Measurements from ENCODE around the gene SYNDIG1. TPM values are rescaled to one million over a fixed set of nuclear protein-coding genes. Genes with fewer than 3 reads are reported as not detected.

Gene SYNDIG1
- total RNA-seq, 1 experiment from 2014 or later = 0.11 TPM

DNA sequence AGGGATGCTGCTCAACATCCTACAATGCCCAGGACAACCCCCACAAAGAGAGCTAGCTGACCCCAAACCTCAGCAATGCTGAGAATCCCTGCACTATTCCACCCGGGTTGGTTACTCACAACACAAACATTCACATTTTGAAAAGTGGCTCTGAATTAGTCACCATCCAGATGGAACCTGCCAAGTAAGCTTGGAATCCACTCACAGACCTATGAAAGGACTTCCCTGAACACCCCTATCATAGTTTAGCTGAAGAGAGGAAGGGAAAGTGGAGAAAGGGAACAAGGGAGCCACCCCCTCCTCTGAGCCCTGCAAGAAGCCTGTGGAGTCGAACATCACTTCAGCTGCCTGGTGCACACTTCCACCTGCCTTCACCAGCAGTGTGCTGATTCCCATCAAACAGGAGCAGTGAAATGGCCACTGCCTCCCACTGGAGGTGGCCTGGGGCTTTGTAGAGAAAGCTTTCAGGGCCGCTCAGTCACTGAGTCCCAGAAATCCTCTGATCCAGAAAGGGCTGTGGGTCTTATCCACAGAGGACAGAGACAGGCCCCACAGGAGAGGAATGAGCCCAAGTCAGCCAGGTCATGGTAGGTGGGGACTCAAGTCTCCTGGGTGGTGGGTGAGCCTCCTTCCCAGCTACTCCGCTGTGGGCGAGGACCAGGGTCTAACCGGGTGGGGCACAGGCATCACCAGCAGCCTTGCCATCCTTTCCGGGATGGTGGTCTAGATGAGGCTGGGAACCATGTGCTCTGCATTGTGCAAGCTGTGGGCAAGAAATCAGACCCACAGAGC is 203.7 kb downstream of the SYNDIG1 start:
- peak; percentile 96 for DNase-seq (ENCODE audit: low read depth)

DNA sequence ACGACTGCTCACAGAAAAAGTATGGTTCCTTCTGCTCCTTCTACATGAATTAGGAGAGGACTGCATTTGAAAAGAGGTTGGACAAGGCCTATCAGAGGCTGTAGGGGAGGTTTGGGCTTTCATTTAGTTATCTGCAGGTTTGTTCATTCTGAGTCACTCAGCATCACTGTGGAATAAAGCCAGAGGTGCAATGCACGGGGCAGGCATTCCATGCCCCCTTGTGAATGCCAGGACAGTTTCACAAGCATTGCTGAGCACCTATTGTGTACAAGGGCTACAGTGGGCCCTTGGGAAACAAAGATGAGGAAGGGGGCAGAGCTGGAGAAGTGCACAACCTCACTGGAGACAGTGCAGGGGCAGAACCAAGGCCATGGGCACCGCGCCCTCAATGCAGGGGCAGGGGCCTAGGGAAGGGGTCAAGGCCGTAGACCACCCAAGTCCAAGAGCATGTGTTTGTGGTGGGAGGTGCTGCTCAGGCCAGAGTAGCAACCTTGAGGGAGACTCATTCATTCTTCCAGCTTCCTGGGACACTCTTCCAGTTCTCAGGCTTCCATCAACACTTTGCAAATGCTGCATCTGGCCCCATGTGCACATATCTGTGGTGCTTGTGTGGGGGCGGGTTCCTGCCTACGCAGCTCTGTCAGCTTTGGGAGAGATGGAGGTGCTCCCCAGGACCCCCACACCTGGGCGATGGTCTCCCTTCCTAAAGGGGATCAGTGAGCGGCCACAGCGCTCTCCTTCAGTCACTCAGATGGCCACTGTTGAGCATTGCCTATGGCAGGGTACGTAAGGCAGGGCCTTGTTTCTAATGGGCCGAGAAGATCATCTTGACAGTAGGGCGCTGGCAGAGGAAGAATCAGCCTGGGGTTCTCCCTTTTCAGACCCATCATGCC is 204.5 kb downstream of the SYNDIG1 start:
- peak; percentile 41 for DNase-seq (ENCODE audit: low read depth)

DNA sequence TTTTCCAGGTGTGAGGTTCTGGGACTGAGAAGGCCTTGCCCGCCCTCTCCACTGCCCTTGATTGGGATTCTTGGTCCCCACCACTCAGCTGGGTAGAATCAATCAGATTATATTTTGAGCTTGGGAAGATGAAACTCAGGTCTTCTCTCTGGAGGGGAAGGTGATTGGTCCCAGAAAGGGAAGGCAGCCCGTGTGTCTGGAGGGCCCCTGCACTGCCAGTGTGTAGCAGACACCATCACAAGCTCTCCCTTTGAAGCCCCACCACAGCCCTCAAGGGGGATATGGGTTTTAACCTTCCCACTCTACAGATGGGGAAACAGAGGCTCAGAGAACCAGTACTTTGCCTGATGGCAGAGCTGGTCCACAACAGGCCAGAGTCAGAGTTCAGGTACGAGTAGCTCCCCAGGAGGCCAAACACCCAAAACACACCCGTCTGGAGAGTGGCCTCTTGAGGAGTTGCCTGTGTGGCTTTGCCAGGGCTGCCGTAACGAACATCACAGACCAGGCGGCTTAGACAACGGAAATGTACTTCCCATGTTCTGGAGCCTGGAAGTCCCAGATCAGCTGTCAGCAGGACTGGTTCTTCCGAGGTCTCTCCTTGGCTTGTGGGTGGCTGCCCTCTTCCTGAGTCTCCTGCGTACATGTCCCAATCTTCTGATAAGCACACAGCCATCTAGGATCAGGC is 205.6 kb downstream of the SYNDIG1 start:
- no peak for DNase-seq (ENCODE audit: low read depth)

DNA sequence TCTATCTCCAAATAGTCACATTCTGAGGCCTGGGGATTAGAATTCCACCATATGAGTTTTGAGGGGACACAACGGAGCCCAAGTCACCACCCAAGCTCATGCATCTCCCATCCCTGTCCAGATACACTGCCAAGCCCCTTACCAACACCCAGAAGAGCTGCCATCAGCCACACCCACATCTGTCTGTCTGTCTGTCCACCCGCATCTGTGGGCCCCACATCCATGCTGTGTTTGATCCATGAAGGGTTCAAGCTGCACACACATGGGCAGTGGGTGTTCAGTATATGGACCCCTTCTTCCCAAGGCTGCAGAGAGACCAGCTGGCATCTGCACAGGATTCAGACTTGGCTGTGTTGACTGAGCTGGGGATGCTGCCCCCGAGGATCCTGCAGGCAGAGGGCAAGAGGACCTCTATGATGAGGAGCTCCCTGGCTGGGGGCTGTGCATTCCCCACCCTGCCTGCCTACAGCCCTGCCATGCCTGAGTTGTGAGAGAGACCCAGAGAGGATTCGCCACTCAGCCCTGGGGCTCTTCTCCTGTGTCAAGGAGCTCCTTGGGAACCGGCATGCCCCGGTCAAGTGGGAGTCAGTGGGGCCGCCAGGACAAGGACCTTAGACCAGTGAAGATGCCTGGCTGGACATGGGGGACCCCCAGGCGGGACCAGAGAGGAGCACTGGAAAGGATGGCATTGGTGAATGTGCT is 206.4 kb downstream of the SYNDIG1 start:
- DNase-seq (ENCODE audit: low read depth) = no peak

DNA sequence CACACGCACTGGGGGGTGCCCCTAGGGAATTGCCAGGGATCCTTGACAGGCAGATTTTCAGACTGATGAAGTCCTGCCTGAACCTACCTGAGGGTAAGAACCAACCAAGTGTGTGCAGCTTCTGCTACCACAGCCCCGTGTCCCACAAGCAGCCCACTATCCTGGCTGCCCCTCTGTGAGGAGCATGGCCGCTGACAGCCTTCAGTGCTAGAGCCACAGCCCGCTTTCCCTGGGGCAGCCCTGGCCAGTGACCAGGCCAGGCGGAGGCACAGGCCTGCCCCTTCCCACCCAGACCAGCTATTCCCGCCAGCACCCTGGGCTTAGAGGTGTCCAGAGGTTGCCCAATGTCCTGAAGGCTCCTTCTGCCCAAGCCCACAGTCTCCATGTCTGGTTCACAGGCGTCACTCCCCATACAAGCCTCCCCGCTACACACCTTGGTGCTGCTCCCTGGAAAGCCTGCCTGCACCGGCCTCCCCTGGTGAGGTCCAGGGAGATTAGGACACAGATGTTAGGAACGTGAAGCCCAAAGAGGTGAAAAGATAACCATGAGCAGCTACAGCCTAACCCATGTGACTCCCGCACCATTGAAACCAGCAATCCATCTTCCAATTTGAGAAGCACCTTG is 207.0 kb downstream of the SYNDIG1 start:
- no peak for DNase-seq (ENCODE audit: low read depth)

DNA sequence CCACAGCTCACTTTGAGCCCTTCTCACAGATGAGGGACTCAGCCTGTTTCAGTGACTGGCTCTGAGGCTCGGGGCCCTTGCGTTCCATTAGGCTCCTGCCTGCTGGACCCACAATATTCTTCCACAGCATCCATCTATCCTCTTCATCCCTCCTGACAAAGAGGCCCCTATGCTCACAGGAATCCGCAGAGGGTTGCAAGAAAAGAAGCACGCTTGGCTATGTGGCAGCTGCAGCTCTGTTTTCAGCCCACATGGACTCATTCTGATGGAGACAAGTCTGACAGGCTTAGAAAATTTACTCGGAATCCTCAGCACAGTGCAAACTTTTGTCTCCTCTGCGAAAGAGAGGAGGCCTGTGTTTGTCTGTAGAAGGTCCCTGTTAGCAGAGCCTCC is 207.5 kb downstream of the SYNDIG1 start:
- DNase-seq (ENCODE audit: low read depth) = no peak

DNA sequence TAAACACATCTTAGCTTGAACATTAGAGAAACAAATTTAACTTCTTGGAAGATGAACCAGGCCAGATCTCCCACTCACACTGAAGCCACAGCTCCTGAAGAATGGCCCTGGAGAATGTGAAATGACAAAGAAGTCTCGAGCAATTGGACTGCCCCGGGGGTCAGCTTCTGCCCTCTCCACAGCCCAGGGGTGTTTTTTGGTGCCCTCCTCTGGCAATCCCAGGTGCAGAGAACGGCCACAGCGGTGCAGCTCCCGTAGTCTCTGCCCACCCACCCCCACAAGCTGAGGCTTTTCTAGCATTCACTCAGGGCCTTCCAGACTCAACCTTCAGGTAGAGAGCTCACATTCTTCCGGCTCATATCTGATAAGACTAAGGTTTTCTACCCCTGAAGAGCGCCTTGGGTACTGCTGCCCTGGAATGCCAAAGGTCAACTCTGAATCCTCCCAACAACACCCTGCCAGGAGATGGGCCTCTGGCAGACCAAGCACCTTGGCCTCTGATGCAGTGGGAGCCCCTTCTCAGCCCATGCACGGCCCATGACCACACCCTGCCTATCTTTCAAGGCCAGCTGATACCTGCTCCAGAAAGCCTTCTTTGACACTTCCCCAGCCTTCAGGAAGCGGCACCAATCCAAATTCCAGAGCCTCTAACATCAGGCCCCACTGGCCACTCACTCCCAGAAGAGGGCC is 208.3 kb downstream of the SYNDIG1 start:
- no peak for DNase-seq (ENCODE audit: low read depth)

DNA sequence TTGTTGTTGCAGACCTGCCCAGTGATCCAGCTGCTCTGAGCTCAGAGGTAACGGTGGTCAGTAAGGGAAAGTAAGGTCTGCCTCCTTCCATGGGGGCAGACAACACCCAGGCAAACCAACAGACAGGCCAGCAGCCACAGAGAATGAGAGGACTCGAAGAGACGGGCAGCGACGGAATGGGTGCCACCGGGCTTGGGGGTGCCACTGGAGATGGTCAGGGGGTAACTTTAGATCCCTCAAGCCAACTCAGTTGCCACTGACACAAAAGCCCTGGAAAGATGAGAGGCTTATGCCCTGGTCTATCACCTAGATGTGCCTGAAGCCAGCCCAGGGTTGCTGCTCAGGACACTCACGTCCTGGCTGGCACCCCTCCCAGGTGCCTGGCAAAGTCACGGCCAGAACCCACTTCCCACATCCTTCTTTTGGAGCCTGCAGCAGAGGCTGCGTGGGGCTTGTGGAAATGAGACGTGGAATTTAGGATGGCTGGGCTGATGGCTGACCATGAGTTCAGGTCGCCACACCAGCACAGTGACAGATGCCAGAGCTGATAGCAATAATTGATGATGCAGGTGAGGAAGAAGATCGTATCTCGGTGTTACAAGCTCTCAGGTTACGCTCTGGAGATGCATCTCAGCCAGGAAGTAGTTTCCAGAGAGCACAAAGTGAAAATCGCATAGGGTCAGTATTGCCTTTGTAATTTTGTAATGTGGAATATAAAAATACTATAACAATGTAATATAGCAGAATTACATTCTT is 209.1 kb downstream of the SYNDIG1 start:
- DNase-seq (ENCODE audit: low read depth) = no peak

DNA sequence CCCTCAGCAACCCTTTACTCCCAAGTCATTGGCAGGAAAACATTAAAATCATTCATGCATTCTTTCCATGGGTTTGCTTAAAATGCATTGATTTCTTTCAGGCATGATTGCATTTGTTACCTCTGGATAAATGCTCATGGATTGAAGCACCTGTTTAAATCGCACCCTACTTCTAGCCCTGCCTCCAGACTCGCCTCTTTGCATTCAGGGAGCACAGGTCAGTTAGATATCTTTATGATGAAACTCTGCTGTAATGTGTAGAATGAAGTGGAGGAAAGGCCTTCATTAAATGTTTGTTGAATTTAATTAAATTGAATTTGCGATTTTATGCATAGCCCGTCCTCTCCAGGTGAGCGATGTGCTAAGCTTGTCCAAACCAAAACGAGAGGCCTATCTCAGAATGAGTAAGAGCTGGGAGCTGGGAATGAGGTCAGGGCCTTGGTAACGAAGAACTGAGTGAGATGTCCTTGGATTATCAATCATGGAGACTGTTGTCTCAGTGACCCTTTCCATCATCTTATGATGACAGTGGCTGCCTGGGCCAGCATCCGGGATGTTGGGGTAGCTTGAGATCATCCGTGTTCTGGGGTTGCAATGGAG is 210.1 kb downstream of the SYNDIG1 start:
- no peak for DNase-seq (ENCODE audit: low read depth)

DNA sequence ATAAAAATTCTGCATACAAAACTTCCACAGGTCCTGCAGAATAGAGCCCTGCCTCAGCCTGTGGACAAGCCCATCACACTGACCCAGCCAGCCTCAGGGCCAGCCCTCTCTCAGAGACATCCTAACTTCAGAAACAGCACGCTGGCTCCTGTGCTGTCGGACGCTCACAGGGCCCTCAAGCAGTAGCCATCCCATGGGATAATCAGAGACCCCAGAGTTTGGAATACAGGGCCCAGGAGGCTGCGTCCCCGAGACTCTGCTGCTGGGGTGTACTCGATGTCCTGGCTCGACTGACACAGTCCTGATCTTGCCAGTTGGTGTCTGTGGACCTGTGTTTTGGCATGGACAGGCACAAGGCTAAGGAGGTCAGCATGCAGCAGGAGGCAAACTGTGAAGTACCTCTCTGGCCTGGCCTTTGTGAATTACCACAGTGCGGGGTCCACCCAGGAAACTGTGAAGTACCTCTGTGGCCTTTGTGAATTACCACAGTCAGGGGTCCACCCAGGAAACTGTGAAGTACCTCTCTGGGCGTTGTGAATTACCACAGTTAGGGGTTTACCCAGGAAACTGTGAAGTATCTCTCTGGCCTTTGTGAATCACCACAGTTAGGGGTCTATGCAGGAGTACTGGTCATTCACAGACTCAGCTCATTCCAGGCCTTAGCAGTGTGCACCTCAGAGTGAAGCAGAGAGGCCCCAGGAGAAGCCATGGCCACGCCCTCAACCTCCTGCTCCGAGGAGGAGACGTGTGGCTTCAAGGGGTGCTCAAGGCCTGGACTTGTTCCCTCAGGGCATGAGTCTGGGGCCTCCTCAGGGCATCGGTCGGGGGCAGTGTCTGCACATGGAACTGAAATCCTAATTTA is 212.4 kb downstream of the SYNDIG1 start:
- no peak for DNase-seq (ENCODE audit: low read depth)

DNA sequence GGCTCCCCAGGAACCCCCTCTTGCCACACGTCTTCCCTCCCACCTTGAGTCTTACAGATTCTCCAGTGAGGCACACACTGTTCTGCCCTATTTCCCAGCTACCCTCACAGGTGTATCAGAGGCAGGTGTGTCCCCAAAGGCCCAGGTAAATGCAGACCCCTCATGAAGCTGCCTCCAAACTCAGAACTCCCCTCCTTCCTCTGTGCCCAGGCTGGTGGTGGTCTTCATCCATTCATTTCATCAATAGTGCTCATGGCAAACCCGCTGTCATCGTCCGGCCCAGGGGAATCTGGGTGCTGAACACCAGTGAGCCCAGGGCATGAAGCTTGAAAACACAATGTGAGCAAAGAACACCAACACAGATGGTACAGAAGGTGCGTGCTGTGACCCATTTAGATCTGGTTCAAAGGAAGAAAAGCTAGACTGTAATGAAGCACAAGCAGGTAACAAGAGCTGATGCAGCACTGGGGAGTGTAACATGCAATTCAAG is 213.1 kb downstream of the SYNDIG1 start:
- DNase-seq (ENCODE audit: low read depth) = no peak

DNA sequence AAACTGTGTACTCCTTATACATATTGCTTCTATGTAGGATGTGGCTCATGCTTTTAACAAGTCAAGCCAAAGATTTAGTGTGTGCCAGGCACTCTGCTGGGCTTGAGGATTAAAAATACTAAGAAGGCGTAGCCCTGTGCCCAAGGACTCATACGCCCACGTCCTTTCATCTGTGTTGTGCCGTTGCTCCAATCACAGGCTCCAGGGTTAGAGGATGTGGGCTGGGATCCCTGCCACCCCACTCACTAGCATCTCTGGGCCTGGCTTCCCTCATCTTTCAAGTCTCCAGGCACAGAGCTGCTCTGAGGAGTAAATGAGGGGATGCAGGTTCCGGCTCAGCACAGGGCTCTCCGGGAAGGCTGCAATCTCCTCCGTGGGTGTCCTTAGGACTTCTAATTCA is 214.2 kb downstream of the SYNDIG1 start:
- no peak for DNase-seq (ENCODE audit: low read depth)

DNA sequence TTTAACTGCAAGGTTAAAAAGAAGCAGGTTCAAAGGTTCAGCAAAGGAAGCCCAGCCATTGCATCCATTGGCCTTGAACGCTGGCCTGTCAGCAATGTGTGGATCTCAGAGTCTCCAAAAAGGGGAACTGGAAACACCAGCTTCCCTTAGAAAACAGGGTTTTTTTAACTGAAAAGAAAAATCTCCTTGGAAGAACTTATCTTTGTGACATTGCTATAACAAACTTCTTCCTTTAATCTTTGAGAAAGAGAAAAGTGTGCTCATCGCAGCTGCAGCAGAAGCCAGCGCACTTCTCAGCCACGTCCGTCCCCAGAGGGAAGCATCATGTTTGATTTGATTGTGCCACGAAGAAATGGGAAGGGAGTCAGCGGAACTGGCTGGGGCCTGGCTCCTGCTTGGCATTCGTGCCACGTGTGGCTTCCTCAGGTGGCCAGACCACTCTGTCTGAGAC is 215.0 kb downstream of the SYNDIG1 start:
- no peak for DNase-seq (ENCODE audit: low read depth)

DNA sequence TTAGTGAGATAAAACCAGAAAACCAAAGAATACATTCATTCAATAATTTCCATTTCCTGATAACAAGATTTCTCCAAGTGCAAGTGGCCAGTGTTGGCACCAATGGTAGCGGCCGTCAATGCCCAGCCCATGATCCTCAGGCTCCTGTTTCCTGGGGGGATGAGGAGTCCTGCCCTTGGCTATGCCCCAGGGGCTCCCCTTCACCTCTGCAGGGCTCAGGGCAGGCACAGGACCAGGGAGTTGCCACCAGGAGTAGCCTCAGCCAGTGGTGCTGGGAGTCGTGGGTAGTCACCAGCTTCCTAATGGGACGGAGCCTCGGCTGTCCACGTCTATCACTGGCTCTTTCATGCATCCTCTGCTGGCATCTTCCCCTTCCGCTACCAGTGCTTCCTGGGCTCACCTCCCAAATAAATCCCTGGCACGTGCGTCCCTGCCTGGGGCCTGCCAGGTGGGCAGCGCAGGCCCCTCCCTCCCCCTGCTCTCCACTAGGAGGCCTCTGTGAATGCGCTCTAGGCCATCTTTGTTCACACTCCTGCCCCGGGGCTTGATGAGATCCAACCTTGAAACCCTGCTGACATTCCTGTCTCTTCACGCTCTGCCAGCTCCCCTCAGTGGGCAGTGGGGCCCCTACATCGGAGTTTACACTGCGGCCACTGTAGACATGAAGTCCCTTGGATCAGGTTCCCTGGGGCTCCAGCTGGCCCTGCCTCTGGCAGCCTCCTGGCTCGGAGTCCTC is 215.7 kb downstream of the SYNDIG1 start:
- DNase-seq (ENCODE audit: low read depth) = no peak

DNA sequence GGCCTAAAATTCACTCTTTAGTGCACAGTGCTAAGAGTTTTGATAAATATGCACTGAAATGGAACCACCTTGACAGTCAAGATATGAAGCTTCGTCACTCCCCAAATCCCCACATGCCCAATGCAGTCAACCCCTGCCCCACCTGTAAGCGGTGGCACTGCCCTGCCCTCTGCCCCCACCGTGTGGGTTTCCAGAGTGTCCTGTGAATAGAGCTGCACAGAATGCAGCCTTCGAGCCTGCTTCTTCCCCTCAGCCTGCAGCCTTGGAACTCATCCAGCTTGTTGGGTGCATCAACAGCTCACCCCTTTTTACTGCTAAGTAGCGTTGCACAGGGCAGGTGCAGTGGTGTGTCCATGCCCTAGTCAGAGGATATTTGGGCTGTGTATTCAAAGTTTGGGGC is 216.3 kb downstream of the SYNDIG1 start:
- no peak for DNase-seq (ENCODE audit: low read depth)

DNA sequence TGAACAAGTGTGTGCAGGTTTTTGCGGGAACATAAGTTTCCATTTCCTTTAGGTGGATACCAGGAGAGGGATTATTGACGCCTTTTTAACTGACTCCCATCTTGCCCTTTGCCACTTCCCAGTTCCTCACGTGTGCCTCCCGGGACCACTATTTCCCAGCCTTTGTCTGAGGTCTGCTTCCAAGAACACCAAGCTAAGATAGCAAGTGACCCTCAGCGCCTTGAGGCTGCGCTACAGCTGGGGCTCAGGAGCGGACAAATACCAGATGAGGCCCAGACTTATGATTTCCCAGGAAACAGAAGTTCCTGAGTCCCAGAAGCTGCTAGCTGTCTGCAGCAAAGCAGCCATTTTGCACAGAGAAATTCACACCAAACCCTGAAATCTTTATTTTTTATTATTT is 216.7 kb downstream of the SYNDIG1 start:
- DNase-seq (ENCODE audit: low read depth) = no peak

DNA sequence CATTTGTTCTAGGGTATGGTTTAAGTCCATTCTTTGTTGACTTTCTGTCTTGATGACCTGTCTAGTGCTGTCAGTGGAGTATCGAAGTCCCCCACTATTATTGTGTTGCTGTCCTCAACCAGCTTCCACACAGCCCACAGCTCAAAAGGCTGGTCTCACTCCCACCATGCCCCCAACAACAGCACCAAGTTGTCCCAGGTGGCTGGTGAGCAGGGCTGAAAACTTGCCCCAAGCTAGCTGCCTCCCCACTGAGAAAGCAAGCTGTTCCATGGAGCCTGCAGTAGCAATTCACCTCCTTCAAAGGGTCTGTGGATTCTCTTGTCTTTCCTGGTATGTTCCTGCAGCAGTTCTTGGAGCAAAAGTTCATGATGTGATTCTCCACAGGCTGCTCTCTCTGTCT is 221.0 kb downstream of the SYNDIG1 start:
- no peak for DNase-seq (ENCODE audit: low read depth)

Measured in LHCN-M2 (cell line).